Activated CD8-positive, alpha-beta memory T cell treated with anti-CD3 and anti-CD28 coated beads, Interleukin-2, amount 50 U/mL, for 1 hour (primary cell): Measurements from ENCODE around the gene PTCH2.
"Not testable (repeated sequence)": the region's sequence is repeated elsewhere in the genome, so short reads cannot be mapped to it uniquely, and the experiment has no call there.

Source experiments
- DNase-seq: peaks from one replicate; pipeline ENCODE4 v3.0.0-alpha.2; 2020; ENCODE audit errors: extremely low read depth

The PTCH2 gene

DNA sequence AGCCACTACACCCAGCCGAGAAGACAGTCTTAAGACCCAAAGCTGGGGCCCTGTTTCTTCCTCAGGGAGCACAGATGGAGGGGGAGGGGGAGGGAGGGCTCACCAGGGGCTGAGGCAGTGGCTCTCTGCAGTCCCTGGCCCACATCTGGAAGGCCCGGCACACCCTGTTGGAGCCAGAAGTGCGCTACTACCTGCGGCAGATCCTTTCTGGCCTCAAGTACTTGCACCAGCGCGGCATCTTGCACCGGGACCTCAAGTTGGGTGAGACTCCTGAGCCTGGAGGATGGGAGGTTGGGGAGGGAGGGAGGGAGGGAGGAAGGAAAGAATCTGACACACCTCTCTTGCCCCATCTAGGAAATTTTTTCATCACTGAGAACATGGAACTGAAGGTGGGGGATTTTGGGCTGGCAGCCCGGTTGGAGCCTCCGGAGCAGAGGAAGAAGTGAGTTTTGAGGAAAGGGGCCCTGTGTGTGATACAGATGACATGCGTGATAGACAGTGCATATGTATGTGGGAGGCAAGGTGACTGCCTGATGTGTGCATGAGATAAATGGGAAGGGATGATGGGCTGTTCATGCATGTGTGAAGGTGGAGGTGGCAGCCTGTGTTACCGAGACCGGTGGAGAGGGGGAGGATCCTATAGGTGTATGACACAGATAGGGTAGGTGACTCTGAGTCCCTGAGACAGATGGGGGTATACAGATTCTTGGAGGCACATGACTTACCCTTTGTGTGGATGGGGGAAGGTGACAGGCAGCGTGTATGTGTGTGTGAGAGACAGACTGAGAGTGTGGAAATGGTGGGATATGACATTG, 41.4 kb downstream of the PTCH2 start:
- no peak for DNase-seq

DNA sequence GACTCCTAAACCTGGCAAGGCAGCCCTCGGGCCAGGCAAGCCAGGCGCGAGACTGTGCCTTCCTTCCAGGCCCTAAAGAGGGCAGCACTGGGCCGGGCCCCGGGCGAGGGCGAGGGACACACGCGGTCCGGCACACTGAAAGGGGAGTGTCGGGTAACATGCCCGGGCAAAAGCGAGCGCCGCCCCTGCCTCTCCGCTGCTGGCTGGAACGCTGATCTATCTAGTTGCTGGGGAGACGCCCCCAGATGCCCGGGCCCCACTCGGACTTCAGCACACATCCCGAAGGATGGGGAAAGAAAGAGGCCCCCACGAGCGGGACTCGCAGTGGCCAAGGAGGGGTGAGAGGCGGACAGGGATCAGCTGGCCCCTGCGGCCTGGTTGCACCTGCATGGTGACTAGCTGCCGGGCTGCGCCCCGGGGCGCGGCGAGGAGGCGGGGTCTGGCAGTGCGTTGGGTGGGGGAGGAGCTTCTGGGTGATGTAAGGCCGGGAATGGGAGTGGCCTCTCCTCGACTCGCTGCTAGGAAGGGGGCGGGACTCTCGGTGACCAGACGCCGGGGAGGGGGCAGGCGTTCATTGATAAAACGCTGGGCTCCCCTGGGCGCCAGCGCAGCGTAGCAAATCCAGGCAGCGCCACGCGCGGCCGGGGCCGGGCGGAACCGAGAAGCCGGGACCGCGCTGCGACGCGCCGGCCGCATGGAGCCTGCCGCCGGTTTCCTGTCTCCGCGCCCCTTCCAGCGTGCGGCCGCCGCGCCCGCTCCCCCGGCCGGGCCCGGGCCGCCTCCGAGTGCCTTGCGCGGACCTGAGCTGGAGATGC, 43.1 kb downstream of the PTCH2 start, which contains the start of gene PLK3:
Gene PLK3 (plus strand): TSS at position 608 of the 815 bp plus-strand sequence. CDS start 87 bp downstream, at position 695.
- DNase-seq: peak; percentile 96

DNA sequence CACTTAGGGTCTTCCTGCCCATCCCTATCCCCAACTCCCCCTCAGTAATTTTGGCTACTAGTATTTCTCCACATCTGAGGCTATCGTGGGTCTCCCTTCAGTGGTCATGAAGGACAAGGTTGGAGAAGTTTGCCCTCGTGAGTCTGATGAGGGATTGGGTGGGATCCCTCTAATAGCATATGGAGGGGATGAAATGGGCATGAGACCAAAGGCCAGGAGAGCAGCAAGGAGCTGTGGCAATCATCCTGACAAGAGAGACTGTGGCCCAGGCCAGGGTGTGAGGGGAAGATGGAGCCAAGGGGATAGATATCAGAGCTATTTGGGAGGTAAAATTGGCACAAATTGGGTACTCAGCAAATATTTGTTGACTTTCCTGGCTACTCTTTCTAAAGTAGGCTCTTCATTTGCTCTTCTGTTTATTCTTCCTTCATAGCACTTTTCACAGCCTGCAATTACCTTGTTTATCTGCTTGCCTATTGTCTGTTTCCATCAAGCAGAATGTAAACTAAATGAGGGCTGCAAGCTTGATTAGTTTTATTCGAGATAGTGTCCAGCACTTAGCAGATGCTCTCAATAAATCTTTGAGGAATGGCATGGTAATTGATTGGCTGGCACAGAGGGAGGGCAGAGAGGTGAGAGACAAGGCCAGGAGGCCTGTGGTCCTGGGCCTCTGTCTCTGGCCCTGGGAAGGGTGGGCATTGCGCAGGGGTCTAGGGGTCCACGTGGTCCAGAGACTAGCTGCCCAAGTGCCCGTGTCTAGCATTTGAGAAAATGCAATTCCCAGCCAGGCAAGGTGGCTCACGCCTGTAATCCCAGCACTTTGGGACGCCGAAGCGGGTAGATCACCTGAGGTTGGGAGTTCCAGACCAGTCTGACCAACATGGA, 44.3 kb downstream of the PTCH2 start:
- no peak for DNase-seq

DNA sequence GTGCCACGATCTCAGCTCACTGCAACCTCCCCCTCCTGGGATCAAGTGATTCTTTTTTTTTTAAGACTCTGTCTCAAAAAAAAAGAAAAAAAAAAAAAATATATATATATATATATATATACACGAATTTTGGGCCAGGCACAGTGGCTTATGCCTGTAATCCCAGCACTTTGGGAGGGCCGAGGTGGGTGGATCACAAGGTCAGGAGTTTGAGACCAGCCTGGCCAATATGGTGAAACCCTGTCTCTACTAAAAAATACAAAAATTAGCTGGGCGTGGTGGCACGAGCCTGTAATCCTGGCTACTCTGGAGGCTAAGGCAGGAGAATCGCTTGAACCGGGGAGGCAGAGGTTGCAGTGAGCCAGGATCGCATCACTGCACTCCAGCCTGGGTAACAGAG, 45.2 kb downstream of the PTCH2 start:
- not testable (repeated sequence) for DNase-seq

DNA sequence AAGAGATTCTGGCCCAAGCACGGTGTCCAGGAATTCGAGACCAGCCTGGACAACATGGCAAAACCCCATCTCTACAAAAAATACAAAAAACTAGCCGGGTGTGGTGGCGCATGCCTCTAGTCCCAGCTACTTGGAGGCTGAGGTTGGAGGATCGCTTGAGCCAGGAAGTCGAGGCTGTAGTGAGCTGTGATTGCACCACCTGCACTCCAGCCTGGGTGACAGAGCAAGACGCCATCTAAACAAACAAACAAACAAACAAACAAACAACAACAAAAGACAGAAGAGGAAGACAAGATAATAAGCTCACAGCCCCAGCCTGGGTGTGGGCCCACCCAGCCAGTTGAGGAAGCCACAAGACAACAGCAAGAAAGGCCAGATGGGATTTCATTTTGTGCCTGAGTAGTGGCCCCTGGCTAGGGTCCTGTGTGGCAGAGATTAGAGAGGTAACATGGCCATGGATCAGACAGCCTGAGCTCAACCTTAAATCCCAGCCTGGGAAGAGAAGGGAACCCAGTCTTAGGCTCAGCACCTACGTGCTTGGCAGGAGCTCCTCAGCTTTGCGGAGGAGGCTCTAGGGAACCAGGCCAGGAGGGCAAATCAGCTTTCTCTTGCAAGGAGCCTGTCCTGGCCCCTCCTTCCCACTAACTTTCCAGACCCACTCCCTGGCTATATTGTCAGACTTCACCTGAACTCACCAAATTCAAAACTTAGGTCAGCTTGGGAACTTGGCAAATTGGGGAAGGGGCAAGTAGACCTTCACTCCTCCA, 50.1 kb downstream of the PTCH2 start:
- no peak for DNase-seq

DNA sequence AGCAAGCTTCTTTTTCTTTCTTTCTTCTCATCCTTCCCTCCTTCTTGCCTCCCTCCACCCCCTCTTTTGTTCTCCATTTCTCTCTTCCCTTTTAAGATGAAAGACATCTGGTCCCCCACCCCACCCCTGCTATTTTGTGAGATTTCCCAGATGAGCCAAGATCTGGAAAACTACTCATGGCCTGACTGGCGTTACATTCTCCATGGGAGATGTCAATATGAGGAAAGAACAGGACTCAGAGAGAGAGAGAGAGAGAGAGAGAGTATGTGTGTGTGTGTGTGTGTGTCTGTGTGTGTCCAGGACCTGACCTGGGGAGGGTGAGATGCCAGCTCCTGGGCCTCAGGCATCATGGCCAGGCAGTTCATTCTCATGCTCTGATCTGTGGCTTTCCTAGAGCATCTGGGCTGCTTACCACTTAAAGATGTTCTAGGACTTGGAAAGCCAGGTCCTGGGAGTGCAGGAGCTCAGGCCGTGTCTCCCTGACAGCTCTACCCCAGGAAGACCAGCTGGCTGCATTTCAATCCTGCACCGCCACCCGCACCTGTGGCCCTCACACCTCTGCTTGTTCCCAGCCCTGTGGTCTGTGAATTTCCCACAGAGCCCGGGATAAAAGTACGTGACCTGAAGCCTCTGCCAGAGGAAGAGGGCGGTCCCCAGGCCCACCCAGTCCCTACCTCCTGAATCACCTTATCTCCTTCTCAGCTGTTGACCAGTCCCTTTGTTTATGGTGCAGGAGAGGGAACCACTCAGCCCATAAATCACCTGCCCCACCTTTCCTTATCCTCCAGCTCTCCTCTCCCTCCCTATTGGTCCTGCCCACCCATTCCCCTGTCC, 51.9 kb downstream of the PTCH2 start:
- no peak for DNase-seq

DNA sequence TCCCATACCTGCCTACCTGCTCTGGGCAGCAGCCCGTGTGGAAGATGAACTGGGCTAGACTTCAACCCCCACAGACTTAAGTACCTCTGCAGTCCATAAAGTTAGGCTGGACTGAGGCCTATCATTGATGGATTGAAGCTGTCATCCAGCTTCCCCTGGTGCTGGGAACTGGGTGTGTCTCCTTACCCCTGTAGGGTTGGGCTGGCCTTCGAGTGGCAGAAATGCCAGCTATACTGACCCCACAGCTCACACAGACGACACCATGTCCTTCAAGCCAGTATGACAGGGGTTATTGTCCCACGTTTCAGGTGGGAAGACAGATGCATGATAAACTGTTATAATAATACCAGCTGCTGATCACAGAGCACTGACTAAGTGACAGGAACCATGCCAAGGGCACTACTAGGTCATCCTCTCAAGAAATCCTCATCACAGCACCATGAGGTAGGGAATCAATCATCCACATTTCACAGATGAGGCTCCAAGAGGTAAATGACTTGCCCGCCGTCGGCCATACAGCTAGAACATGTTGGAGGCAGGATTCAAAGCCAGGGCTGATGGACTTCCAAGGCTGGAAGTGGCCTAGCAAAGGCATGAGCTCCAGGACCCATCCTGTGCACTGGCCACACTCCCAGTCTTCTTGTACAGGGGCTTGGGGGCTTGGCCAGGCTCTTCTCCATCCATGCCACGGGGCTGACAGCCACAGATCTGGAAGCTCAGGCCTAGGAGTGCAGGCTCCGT, 54.8 kb downstream of the PTCH2 start, which contains the start of gene BEST4:
Gene BEST4 (minus strand): TSS at position 51 of the 741 bp plus-strand sequence. CDS start 465 bp downstream, outside the sequence.
- DNase-seq: no peak

DNA sequence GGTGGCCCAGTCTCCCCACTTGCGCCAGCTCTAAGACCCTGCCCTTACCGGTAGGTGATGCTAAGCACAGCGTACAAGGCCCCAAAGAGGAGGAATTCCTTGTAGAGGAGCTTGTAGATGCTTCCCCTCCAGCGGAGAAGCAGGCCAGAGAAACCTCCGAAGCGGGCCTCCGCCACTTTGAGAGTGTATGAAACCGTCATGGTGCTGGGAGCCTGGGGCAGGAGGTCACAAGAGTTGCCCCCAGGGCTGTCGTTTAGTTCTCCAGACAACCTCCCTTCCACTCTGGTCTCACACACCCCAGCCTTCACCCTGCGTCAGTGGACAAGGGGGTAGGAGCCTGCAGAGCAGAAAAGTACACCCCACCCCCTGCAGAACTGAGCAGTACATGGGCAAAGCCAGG, 55.5 kb downstream of the PTCH2 start:
- no peak for DNase-seq

DNA sequence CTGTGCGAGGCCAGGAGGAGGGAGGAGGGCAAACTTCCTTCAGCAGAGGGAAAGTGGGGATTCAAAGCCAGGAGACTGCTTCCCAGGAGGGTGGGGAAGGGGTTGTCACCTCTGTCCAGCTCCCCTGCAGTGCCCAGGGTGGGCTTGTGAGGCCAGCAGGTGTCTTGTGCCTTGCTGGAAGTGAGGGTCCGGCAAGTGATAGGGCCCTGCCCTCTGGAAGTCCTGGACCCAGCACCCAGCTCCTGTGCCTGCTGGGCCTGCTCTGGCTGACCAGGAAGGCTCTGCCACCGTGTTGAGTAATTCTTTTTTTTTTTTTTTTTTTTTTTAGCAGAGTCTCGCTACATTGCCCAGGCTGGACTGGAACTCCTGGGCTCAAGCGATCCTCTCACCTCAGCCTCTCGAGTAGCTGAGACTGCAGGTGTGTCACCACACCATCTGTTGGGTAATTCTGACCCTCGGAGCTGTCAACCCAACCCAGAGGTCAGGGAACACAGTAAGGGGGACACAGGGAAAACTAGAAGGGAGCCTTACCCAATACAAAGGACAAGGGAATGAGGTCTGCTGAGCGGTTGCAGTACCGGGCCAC, 56.1 kb downstream of the PTCH2 start:
- no peak for DNase-seq

DNA sequence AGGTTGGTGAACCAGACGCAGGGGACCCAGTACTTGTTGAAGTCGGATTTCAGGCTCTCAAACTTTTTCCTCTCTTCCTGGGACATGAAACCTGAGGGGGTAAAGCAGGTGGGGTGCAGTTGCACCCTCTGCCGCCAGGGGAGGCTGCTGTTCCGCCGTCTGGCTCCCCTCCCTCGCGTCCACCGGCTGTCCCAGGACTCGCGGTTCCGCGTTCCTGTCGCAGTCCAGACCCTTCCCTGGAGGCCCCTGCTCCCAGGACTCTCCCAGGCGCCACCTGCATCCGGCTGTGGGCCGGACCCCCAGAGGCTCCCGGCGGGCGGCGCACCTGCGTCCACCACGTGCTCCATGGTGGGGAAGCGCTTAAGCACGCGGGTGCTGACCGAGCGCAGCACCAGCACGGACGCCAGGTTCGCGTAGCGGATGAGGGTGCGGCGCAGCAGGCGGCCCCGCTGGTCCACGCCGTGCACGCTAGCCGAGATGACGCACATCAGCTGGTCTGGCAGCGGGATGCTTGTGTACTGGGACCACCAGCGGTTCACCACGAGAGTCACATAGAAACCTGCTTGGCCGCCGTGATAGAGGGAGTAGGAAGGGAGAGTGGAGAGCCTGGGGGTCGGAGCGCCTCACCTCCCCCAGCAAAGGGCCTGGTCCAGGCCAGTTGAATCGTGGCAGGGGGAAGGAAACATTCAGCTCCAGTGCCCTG, 56.8 kb downstream of the PTCH2 start:
- no peak for DNase-seq

DNA sequence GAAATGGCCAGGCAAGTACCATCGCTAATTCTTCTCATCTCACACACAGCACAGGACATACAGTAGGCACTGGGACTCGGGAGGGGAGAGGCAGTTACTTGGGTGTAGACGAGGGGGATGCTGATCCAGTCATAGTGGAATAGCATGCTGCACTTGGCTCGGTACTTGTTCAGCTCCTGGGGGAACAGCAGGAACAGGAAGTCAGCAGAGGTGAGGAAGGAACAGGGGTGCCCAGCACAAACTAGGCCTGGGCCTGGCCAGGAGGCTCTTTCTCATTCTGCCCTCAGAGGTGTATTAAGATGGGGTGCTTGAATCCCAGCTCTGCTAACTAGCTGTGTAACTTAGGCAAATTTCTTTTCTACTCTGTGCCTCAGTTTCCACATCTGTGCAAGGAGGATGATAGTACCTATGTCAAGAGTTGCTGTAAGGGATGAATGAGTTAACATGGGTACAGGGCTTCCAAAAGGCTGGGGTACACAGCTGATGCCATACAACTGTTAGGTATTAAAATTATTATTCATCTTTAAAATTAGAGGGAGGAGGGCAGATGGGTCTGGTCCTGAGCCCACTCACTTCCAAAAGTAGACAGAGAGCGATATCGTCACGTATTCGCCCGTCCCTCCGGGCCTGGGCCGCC, 57.4 kb downstream of the PTCH2 start:
- DNase-seq: no peak

DNA sequence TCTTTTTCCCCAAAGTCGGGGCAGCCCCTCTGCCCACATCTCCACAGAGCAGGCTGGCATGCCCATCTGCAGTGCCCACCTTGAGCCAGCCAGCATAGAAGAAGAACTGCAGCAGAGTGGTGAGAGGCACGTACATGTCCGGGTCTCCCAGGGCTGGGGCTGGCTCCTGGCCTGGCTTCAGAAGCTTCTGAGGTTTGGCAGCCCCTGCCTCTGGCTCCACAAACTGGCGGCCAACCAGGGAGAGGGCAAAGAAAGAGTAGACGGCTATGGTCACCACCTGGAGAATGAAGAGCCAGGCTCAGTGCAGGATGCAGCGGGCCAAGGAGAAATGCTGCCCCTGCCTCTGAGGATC, 58.0 kb downstream of the PTCH2 start:
- no peak for DNase-seq

DNA sequence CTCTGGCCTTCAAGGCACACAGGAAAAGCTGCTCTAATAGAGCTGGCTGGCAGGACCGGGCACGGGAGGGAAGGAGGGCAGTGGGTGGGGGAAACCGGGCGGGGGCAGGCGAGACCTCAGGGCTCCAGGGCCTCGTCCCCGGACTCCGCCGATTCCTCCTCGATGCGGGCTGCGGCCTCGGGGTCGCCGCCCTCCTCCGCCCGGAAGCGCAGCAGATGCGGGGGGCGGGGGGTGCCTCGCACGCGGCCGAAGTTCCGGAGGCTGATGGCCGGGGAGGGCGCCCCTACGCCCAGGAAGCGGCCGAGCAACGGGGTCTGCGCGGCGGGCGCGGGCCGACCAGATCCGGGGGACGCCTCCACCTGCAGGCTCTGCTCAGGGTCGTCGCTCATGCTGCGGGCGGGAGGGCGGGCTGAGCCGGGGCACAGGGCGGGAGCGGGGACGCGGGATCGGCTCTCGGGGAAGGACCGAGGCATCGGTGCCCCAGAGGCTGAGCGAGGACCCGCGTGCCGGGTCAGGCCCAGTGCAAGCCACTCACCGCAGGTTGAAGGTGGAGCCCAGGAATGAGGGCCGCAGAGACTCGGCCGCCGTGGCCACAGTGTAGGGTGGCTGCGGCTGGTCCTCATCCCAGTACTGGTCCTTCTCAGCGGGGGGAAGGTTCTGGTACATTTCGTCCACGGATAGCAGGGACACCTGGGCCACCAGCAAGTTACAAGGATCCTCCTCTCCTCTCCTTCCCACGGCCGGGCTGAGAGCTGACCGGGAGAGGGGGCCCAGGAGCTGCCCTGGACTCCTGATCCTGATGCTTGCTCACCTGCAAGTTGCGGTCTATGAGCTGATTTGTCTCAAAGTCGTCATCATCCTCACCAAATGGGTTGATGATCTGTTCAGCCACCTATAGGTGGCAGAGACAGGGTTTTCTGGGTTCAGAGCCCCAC, 58.7 kb downstream of the PTCH2 start:
- no peak for DNase-seq

DNA sequence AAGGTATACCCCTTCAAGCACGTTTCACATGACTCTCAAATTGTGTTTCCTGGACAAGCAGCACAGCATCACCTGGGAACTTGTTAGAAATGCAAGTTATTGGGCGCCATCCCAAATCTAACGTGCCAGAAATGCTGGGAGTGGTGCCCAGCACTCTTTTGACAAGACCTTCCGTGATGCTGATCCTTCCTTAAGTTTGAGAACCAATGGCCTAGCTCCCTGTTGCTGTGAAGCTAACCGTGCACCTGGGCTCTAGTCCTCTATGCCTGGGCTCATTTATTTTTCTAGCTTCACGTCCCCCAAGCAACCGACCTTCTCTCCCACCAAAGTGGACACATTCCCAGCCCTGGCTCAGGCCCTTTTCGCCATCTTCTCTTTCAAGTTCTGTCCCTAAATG, 59.4 kb downstream of the PTCH2 start:
- no peak for DNase-seq

DNA sequence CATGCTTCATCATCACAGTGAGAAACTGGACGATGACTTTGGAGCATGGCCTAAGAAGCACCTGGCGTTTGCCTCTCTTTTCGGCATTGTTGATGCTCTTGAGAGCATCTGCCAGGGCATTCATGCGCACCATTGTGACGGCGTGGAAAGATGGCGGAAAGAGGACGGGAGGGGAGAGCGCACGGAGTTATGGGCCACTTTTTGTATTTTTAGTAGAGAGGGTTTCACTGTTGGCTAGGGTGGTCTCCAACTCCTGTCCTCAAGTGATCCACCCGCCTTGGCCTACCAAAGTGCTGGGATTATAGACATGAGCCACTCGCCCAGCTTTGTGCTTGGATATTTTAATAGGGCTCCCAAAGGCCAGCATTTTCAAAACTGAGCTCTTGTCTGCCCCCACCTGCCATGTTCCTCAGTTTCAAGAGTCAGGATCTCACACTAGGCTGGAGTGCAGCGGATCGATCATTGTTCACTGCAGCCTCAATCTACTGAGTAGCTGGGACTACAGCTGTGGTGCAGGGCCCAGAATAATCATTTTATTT, 62.4 kb downstream of the PTCH2 start:
- no peak for DNase-seq

DNA sequence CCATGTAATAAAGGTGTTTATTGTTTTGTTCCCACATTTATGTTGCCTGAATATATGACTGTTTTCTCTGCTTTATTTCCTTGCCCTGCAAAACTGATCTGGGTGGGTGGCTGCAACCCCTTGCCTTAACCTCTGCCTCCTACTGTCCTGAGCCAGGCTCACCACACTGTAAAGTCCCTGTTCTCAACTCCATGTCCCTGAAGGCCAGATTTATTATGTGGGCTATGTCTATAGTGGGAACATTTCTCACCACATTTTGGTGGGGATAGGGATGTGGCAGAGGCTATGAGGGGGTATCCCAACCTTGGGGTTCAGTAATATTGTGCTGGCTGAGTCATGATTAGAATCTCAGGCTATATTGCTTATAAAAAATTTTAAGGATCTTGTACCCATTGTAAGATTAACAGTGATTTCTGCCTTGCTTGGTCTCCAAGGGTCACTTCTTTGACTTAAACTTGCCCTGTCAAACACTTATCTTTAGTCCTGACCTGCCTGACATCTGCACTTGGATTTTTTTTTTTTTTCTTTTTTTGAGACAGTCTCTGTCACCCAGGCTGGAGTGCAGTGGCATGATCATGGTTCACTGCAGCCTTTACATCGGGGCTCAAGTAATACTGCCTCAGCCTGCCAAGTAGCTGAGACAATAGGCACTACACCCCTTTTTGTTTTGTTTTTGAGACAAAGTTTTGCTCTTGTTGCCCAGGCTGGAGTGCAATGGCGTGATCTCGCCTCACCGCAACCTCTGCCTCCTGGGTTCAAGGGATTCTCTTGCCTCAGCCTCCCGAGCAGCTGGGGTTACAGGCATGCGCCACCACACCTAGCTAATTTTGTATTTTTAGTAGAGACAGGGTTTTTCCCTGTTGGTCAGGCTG, 64.1 kb downstream of the PTCH2 start:
- no peak for DNase-seq
